Ishikawa (cell line): ENCODE results near the gene ACTN1.

Experiments used
- CEBPB ChIP-seq: IDR thresholded peaks from 2 replicates; pipeline ENCODE4 v1.6.1; 2012
- CREB1 ChIP-seq: IDR thresholded peaks from 2 replicates; pipeline ENCODE4 v1.6.1; 2012; ENCODE audit warnings: low read depth
- EGR1 ChIP-seq: IDR thresholded peaks from 2 replicates; pipeline ENCODE4 v1.6.1; 2012
- EP300 ChIP-seq: IDR thresholded peaks from 2 replicates; pipeline ENCODE4 v1.6.1; 2012; ENCODE audit warnings: borderline replicate concordance
- RAD21 ChIP-seq: IDR thresholded peaks from 2 replicates; pipeline ENCODE4 v1.6.1; 2012; ENCODE audit warnings: low read depth
- TAF1 ChIP-seq: IDR thresholded peaks from 2 replicates; pipeline ENCODE4 v1.6.1; 2012; ENCODE audit warnings: low read depth, mild to moderate bottlenecking
- TCF12 ChIP-seq: IDR thresholded peaks from 2 replicates; pipeline ENCODE4 v1.6.1; 2012; ENCODE audit warnings: low read depth
- TEAD4 ChIP-seq: IDR thresholded peaks from 2 replicates; pipeline ENCODE4 v1.6.1; 2012
- YY1 ChIP-seq: IDR thresholded peaks from 2 replicates; pipeline ENCODE4 v1.6.1; 2012; ENCODE audit warnings: low read depth
- TF ChIP-seq, protein P1 (sequence below): IDR thresholded peaks from 2 replicates; pipeline ENCODE4 v1.6.1; 2012
- TF ChIP-seq, protein P2 (sequence below): IDR thresholded peaks from 2 replicates; pipeline ENCODE4 v1.6.1; 2012
- TF ChIP-seq, protein P3 (sequence below): IDR thresholded peaks from 2 replicates; pipeline ENCODE4 v1.6.1; 2012; ENCODE audit warnings: low read depth, mild to moderate bottlenecking

DNA sequence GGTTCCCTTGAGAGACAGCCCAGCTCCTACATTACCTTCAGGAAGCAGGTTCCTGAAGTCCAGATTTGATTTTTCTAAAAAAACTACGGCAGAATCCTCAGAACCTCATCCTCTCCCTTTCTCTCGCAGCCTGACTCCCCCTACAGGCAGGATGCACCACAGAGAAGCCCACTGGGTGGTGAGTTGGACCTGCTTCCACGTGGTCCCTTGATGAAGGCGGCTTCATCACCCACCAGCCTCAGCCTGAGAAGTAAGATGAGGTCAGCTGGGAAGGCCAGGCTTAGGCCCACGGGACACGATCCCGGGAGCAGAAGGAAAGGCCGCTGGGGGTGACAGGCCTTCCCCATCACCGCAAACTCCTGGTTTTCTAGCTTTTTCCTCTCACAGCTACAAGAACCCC is 83.0 kb downstream of the ACTN1 start:
- TF ChIP-seq YY1 (no peak), EP300 (no peak), TAF1 (no peak), EGR1 (no peak), CREB1 (no peak), CEBPB (no peak), TEAD4 (no peak), RAD21 (no peak), TCF12 (no peak)
- TF ChIP-seq, protein P1, sequence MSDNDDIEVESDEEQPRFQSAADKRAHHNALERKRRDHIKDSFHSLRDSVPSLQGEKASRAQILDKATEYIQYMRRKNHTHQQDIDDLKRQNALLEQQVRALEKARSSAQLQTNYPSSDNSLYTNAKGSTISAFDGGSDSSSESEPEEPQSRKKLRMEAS = no peak
- TF ChIP-seq, protein P2, sequence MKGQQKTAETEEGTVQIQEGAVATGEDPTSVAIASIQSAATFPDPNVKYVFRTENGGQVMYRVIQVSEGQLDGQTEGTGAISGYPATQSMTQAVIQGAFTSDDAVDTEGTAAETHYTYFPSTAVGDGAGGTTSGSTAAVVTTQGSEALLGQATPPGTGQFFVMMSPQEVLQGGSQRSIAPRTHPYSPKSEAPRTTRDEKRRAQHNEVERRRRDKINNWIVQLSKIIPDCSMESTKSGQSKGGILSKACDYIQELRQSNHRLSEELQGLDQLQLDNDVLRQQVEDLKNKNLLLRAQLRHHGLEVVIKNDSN = no peak
- TF ChIP-seq, protein P3, sequence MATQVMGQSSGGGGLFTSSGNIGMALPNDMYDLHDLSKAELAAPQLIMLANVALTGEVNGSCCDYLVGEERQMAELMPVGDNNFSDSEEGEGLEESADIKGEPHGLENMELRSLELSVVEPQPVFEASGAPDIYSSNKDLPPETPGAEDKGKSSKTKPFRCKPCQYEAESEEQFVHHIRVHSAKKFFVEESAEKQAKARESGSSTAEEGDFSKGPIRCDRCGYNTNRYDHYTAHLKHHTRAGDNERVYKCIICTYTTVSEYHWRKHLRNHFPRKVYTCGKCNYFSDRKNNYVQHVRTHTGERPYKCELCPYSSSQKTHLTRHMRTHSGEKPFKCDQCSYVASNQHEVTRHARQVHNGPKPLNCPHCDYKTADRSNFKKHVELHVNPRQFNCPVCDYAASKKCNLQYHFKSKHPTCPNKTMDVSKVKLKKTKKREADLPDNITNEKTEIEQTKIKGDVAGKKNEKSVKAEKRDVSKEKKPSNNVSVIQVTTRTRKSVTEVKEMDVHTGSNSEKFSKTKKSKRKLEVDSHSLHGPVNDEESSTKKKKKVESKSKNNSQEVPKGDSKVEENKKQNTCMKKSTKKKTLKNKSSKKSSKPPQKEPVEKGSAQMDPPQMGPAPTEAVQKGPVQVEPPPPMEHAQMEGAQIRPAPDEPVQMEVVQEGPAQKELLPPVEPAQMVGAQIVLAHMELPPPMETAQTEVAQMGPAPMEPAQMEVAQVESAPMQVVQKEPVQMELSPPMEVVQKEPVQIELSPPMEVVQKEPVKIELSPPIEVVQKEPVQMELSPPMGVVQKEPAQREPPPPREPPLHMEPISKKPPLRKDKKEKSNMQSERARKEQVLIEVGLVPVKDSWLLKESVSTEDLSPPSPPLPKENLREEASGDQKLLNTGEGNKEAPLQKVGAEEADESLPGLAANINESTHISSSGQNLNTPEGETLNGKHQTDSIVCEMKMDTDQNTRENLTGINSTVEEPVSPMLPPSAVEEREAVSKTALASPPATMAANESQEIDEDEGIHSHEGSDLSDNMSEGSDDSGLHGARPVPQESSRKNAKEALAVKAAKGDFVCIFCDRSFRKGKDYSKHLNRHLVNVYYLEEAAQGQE = no peak
